Activated naive CD4-positive, alpha-beta T cell treated with anti-CD3 and anti-CD28 coated beads, Interleukin-2, amount 50 U/mL, for 16 hours (primary cell): ENCODE results near the gene SPATA2.

ENCODE experiments used
- DNase-seq: peaks from one replicate; pipeline ENCODE4 v3.0.0-alpha.2; 2020

The SPATA2 gene

GRCh38 chr20:49935746-49936152, 20.4 kb upstream of the SPATA2 start:
- no peak for DNase-seq

DNA sequence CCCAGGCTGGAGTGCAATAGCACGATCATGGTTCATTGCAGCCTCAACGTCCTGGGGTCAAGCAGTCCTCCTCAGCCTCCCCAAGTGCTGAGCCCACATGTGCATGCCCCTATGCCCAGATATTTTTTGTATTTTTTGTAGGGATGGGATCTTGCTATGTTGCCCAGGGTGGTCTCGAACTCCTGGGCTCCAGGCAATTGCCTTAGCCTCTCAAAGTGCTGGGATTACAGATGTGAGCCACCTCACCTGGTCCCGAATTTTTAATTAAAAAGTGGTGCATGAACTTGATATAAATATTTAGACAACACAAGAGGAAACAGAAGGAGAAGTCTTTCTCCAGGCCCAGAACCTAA, 13.8 kb upstream of the SPATA2 start:
- no peak for DNase-seq

- DNase-seq: peak; percentile 80
These were observed 13.2 kb upstream of the SPATA2 start for GRCh38 chr20:49928411-49929141.

GRCh38 chr20:49925901-49926454, 10.6 kb upstream of the SPATA2 start:
- no peak for DNase-seq

- no peak for DNase-seq
These were observed 8.9 kb upstream of the SPATA2 start for GRCh38 chr20:49924247-49924646.

DNA sequence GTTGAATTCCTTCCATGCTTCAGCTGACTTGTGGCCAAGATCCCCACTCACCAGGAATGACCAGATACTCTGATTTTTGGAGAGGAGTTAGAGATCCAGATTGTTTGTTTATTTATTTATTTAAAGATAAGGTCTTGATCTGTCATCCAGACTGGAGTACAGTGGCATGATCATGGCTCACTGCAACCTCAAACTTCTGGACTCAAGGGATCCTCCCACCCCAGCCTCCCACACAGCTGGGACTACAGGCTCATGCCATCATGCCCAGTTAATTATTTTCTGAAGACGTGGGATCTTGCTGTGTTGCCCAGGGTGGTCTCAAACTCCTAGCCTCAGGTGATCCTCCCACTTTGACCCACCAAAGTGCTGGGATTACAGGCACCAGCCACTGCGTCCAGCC, 4.1 kb upstream of the SPATA2 start:
- no peak for DNase-seq

- no peak for DNase-seq
These were observed 3.7 kb upstream of the SPATA2 start for GRCh38 chr20:49919009-49919408.

DNA sequence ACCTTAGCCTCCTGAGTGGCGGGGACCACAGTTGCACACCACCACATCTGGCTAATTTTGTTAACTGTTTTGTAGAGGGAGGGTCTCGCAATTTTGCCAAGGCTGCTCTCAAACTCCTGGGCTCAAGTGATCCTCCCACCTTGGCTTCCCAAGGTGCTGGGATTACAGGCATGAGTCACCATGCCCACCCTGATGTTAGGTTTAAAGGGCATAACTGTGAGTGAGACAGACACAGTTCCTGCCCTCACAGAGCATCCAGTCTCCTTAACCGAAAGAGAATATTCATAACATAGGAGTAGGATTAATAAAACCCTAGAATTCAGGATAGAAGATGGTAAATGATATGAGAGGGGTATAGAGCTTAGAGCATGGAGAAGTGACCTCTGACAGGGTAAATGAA, 3.1 kb upstream of the SPATA2 start:
- DNase-seq: no peak

GRCh38 chr20:49916146-49917002, 1.0 kb upstream of the SPATA2 start:
- DNase-seq: no peak

DNA sequence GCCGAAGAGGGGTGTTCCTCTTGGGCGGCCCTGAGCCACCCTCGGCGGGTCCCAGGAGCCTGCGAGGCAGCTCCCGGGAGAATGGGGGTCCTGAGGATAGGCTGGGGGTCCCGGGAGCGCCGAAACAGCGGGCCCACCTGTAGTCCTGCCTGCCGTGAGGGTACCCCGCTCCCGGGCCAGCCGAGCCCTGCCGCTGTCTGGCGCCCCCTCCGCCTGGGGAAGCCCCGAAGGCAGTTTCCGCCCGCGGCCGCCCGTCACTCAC, 280 bp downstream of the SPATA2 start:
- no peak for DNase-seq

- no peak for DNase-seq
These were observed 815 bp downstream of the SPATA2 start for GRCh38 chr20:49914310-49915117.

GRCh38 chr20:49913399-49914047, 1.8 kb downstream of the SPATA2 start:
- no peak for DNase-seq

DNA sequence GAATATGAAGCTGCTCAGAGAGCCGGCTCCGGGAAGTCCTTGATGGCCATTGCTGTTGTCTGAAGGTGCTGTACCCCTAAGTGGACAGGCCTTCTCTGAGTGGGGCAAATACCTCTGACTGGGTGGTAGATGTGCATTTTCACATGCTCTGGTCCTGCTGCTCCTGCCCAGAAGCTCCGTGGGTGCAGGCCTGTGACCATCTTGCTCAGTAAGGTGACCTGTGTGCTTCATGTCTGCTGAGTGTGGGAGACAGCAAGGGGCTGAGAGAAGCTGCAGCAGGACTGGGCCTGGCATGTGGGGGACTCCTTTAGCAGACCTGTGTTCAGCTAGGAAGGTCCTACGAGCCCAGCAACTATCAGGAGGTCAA, 5.0 kb downstream of the SPATA2 start:
- DNase-seq: no peak

DNA sequence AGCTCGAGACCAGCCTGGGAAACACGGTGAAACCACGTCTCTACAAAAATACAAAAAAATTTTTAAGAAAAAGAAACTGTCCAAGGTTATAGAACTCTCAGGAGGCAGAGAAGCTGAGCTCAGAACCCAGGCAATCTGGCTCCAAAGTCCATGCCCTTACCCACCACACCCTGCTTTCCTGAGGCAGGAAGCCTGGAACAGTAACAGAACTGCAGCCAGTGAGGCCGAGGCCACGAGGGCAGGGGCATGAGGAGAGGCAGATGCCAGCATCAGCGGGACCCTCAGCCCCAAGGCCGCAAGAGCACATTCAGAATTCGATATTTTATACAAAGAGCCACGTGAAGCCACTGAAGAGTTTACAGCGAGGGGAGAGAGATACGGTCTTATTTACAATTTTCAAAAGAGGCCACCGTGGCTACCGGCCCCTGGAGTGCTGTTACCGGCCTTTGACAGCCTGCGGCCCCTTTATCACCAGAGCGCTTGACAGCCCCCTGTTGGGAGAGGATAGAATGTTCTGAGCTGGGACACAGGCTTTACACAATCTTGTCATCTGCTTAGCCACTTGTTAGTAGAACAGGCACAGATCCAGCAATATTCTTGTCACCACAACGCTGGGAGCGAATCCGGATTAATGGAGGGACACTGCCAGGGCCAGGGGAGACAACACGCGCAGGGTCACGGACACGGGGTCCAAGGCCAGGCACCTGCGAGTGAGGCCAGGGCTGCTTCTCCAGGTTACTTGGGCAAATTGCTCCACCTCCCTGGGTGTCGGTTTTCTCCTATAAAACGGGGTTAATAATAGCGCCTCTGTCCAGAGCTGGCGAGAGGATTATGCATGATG, 5.6 kb downstream of the SPATA2 start:
- DNase-seq: no peak

GRCh38 chr20:49908258-49908565, 7.1 kb downstream of the SPATA2 start:
- DNase-seq: no peak

DNA sequence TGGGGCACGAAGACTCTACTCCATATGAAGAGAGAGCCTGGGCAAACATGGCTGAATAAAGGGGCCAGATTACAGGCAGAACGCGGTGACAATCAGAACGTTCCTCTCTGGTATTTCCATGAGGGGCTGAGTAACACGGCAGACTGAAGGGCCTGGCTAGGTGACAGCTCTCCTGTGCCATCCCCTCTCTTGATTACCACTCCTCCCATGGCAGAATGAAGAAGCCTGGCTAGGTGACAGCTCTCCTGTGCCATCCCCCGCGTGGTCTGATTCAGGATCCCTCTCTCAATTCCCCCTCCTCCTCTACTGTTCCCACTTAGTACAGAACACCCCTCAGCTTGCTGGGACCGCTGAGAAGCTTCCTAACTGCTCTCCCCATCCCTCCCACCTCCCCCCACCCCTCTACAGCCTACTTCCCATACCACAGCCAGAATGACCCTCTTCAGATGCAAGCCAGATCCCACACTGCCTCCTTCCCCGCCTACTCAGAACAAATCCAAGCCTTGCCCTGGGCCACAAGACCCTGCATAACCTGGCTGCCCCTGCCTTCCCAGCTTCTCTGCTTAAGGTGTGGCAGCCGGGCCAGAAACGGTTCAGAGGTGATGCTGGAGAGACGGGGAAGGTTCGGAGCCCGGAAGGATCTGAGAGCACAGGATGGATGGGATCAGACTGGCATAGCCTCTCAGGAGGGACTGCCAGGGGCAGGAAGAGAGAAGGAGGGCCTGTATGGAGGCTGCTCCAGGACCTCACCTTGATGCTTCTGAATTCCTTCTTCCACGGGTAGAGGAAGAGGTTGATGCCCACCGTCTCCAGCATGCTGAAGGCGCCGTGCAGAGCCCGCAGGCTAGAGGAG, 7.7 kb downstream of the SPATA2 start:
- no peak for DNase-seq

DNA sequence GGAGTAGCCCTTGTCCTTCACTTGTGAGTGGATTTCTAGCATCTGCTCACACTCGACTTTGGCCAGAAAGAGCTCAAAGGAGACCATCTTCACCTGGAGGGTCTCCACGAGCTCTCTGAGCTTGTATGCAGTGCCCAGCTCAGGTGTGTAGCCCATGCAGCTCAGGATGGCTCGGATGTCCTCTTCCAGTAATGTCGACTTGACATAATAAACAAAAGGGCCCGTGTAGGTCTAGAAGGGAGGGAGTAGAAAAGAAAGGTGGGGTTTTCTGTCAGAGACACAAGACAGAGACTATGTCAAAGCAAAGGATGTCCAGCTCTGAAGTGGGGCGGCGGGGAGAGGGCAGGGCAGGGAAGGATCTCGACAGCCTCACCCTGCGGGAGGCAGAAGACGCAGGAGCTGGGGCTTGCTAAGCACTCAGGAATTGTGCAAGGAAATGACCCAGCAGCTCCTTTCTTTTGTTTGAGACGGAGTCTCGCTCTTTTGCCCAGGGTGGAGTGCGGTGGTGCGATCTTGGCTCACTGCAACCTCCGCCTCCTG, 8.6 kb downstream of the SPATA2 start:
- no peak for DNase-seq

- DNase-seq: no peak
These were observed 9.2 kb downstream of the SPATA2 start for GRCh38 chr20:49906101-49906604.

GRCh38 chr20:49905415-49906091, 9.8 kb downstream of the SPATA2 start:
- DNase-seq: no peak
